Measurements from ENCODE around the gene SALL3. TPM values are rescaled to one million over a fixed set of nuclear protein-coding genes. Genes with fewer than 3 reads are reported as not detected.

SALL3 gene
- total and polyA plus RNA-seq, 7 donors, result not detected

GRCh38 chr18:78994531-78994930 lies 14.9 kb downstream of the SALL3 start:
- Histone ChIP-seq H3K4me1 (no peaks in the 10 kb centered on the region), H3K27me3 (peaks cover 0 to 8% (median 0%) of the 10 kb centered on the region in 3 donors), H3K27ac (no peak overlapping the region), H3K4me3 (no peak overlapping the region), H3K9me3 (no peaks in the 10 kb centered on the region), H3K36me3 (no peaks in the 10 kb centered on the region)
- intact Hi-C loops (cut with DNase I), result no loop called here
- TF ChIP-seq POLR2A (IDR thresholded peaks at IDR 0.05), result no peak
- TF ChIP-seq EP300 (IDR thresholded peaks at IDR 0.05), result no peak
- TF ChIP-seq CTCF (IDR thresholded peaks at IDR 0.05), result no peak
- TF ChIP-seq POLR2AphosphoS5 (IDR thresholded peaks at IDR 0.05), result no peak
- no peak for DNase-seq
- WGBS, 2 donors, result 97% methylated on average over 38 of the region's 38 CpGs

DNA sequence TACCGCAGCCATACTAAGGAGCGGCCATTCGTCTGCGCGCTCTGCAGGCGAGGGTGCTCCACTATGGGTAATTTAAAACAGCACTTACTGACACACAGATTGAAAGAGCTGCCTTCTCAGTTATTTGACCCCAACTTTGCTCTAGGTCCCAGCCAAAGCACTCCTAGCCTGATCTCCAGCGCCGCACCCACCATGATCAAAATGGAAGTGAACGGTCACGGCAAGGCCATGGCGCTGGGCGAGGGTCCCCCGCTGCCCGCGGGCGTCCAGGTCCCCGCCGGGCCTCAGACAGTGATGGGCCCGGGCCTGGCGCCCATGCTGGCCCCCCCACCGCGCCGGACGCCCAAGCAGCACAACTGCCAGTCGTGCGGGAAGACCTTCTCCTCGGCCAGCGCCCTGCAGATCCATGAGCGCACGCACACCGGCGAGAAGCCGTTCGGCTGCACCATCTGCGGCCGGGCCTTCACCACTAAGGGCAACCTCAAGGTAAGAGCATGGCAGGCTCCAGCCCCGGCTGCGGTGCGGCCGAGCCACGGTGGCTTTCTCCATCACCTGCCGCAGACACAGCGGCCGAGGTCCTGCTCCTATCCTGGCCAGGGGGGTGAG lies 15.5 kb downstream of the SALL3 start:
- intact Hi-C loops (cut with DNase I), result no loop called here
- no peak overlapping the region for H3K27ac ChIP-seq
- TF ChIP-seq POLR2A (IDR thresholded peaks at IDR 0.05), result no peak

DNA sequence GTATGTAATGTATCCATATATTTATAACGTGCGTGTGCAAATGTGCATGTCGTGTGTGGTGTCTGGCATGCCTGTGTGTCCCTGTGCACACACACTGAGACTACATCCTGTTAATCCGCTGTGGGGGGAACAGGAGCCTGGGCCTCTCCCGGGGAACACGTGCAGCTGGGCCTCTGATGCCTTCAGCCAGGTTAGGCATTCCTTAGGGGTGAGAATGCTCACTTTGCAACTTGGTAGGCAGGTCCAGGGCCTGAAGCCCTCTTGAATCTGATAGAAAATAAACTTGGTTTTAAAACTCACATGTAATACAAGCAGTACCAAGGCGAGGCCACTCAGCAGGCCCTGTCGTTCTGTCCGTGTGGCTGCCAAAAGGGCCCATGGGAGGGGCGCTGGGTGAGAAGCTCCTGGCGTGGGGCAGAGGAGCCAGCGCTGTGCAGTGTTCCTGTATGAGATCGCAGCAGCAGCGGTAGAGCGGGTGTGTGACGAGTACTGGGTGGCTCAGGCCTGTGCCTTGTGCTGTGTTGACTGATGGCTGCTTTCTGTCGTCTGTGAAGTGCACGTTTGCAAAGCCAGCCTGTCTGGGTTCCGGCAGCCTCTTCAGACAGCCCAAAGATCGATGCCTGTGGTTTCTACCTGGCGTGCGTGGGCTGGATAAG lies 16.2 kb downstream of the SALL3 start:
- H3K9me3 ChIP-seq, result no peaks in the 10 kb centered on the region
- peaks cover 0 to 8% (median 0%) of the 10 kb centered on the region in 3 donors for H3K27me3 ChIP-seq
- WGBS, 2 donors, result 84 to 88% methylated on average over 22 of the region's 22 CpGs
- no peak overlapping the region for H3K4me3 ChIP-seq
- no peaks in the 10 kb centered on the region for H3K4me1 ChIP-seq
- no peaks in the 10 kb centered on the region for H3K36me3 ChIP-seq
- intact Hi-C loops (cut with DNase I), result no loop called here
- TF ChIP-seq POLR2AphosphoS5 (IDR thresholded peaks at IDR 0.05) (no peak), CTCF (IDR thresholded peaks at IDR 0.05) (no peak), POLR2A (IDR thresholded peaks at IDR 0.05) (no peak)
- H3K27ac ChIP-seq, result no peak overlapping the region
- DNase-seq, result no peak

More for the DNA sequence above, 15.5 kb downstream of the SALL3 start:
- Histone ChIP-seq H3K4me3 (no peak overlapping the region), H3K4me1 (no peaks in the 10 kb centered on the region), H3K36me3 (no peaks in the 10 kb centered on the region), H3K9me3 (no peaks in the 10 kb centered on the region), H3K27me3 (peaks cover 0 to 8% (median 0%) of the 10 kb centered on the region in 3 donors)
- 97% methylated on average over 44 of the region's 44 CpGs for WGBS, 2 donors
- DNase-seq, result no peak

DNA sequence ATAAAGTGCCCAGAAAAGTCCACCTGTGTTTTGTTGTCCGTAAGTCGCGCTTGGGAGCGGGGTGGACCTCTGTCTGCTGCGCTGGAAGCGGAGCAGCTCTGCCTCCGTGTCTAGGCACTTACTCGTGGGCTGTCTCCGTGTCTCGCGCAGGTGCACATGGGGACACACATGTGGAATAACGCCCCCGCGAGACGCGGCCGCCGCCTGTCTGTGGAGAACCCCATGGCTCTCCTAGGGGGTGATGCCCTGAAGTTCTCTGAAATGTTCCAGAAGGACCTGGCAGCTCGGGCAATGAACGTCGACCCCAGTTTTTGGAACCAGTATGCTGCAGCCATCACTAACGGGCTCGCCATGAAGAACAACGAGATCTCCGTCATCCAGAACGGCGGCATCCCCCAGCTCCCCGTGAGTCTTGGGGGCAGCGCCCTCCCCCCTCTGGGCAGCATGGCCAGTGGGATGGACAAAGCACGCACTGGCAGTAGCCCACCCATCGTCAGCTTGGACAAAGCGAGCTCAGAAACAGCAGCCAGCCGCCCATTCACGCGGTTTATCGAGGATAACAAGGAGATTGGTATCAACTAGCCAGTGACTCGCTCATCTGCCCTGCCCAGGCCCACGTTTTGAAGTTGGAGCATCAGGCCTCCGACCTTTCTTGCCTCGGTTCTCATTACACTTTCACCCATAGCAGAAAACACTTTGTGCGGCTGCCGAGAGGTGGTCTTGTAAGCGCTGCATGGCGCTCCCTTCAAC lies 17.3 kb downstream of the SALL3 start:
- no peak for TF ChIP-seq POLR2A (IDR thresholded peaks at IDR 0.05)
- TF ChIP-seq POLR2AphosphoS5 (IDR thresholded peaks at IDR 0.05), result no peak
- no peak for TF ChIP-seq EP300 (IDR thresholded peaks at IDR 0.05)
- TF ChIP-seq CTCF (IDR thresholded peaks at IDR 0.05), result no peak
- Histone ChIP-seq H3K36me3 (no peaks in the 10 kb centered on the region), H3K4me3 (no peak overlapping the region), H3K27me3 (peaks cover 0 to 8% (median 0%) of the 10 kb centered on the region in 3 donors), H3K9me3 (no peaks in the 10 kb centered on the region), H3K27ac (no peak overlapping the region), H3K4me1 (no peaks in the 10 kb centered on the region)
- intact Hi-C loops (cut with DNase I), result no loop called here
- 94% methylated on average over 44 of the region's 44 CpGs for WGBS, 2 donors
- DNase-seq, result no peak

GRCh38 chr18:78998371-78999071 lies 18.9 kb downstream of the SALL3 start:
- Histone ChIP-seq H3K36me3 (no peaks in the 10 kb centered on the region), H3K9me3 (no peaks in the 10 kb centered on the region), H3K4me1 (no peaks in the 10 kb centered on the region), H3K27ac (no peak overlapping the region), H3K4me3 (no peak overlapping the region), H3K27me3 (peaks cover 0 to 8% (median 0%) of the 10 kb centered on the region in 3 donors)
- intact Hi-C loops (cut with DNase I), result no loop called here
- 82 to 84% methylated on average over 18 of the region's 18 CpGs for WGBS, 2 donors
- DNase-seq, result no peak
- TF ChIP-seq CTCF (IDR thresholded peaks at IDR 0.05), result no peak
